GM21576 (cell line): ENCODE measurements around the gene SSX2IP.
"Not testable (repeated sequence)": the region's sequence is repeated elsewhere in the genome, so short reads cannot be mapped to it uniquely, and the experiment has no call there.

Source experiments
- ATAC-seq: cut with Tn5 transposase; IDR thresholded peaks from one replicate; pipeline ENCODE4 v1.9.1; 2021; ENCODE audit warnings: mild to moderate bottlenecking, moderate library complexity; ENCODE audit not compliant: unreplicated experiment

SSX2IP gene

DNA sequence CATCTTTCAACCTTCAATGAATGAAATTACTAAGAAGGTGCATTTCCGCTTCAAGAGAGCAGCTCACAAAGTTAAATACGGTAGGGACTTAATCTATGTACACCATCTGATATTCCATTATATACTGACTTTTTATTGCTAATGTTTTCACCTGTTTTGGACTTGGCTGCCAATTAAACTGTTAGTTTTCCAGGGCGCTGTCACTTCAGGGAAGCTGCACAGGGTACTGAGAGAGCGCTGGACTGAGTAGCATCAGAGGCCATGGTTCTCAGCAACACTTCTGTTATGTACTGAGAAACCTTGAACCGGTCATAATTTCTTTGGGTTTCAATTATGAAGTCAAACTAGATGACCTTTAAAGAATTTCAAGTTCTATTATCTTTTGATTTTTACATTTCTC, 8.2 kb downstream of the SSX2IP start:
- ATAC-seq, result no peak

GRCh38 chr1:84677415-84678099, 12.7 kb downstream of the SSX2IP start:
- no peak for ATAC-seq

GRCh38 chr1:84675631-84676030, 14.6 kb downstream of the SSX2IP start:
- no peak for ATAC-seq

DNA sequence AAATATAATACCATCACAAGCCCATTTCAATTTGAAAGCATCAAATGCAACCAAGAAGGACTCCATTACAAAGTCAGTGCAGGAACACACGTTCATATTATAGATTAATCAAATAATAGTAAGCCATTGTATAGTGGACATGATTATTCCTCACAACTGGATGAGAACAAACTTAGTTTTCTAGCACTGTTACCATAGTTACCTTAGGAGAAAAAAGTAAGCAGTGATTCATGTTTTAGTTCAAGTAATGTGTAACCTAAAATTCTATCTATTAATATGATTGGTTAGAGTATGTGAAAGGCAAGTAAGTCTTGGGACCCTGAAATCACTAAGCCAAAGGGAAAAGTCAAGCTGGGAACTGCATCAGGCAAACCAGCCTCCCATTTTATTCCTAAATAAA, 15.2 kb downstream of the SSX2IP start:
- no peak for ATAC-seq

DNA sequence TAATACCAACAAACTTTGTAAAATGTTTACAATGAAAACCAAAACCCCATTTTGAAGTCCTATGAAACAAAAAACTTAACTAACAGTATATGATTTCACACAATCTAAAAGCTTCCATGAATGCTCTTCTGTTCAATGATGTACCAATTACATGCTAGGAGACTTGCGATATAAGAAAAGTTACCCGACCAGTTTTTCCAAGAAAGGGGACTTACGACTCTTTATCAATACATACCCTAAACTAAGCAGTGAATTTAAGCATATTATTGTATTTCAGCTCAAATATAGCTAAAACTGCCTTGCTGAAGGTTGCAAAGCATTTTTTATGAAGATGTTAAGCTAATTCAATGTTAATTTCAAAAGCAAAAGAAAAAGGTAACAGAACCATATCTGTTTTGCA, 15.6 kb downstream of the SSX2IP start:
- ATAC-seq, result no peak

DNA sequence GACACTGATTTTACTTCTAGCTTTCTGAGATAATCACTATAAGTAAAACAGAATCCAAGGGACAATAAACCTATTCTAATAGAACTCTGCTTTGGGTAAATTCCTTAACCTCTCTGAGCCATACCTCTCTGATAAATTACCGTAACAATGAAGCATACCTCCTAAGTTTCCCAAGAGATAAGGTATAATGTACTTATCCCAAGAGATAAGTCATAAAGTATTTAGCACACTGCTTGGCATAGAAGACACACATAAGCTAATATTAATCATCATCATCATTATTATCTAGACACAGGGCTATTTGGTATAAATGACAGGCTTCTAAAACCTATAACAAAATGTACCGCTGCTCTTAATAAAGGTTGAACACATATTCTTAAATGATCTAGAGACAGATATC, 16.2 kb downstream of the SSX2IP start:
- no peak for ATAC-seq

DNA sequence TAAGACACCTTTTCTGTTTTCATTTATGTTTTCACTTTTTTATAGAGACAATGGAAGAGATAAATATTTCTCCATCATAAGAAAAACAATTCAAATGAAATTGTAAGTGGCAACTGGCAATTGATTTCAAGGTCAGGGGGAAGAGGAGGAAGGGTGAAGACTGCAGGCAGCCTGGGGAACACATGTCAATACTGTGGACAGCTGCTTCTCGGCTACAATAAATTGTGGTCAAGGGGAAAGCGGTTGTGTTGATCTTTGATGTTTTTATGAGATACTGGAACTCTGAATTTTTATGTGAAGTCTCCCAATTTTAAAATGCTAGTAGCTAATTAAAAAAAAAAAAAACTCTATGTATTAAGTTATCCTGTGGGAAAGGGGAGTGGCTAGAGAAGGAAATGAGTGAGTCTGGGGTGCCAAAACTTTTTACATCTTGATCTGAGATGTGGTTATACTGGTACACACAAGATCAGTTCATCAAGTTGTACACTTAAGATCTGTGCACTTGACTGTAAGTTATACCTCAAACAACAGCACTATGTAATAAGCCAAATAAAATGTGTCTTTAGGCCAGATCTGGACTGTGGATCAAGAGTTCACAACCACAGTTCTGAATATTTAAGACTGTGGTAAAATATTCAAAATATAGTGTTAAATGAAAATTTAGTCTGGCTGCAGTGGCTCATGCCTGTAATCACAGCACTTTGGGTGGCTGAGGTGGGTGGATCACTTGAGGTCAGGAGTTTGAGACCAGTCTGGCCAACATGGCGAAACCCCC, 18.0 kb downstream of the SSX2IP start:
- ATAC-seq, result no peak

DNA sequence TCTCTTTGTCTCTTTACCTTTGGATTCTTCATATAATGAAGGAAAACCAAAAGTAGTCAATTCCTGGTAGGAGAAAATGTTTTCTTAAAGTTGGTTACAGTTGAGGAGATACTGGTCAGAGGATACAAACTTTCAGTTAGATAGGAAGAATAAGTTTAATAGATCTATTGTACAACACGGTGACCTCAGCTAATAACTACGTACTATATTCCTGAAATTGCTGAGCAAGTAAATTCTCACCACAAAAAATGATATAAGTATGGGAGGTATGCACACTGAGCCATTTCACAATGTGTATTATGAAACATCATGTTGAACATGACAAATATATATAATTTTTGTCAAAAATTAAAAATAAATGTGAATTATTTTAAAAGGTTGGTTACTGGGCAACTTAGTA, 20.4 kb downstream of the SSX2IP start:
- ATAC-seq, result no peak

DNA sequence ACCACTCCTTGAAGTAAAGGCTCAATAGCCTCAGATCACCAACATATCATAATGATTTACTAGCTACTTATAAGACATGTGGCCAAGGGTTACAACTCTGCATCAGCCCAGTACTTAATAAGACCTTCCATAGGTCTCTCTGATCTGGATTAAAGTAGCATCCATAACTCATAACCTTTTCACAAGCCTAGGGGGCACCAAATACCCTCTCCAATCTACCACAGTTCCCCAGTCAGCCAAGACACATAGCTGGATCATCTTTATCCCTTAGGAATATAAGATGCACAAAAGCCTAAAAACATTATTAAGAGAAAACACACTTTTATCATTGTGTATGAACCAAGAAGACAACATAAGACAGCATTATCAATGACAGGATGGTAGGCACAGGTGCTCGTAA, 22.1 kb downstream of the SSX2IP start:
- no peak for ATAC-seq

DNA sequence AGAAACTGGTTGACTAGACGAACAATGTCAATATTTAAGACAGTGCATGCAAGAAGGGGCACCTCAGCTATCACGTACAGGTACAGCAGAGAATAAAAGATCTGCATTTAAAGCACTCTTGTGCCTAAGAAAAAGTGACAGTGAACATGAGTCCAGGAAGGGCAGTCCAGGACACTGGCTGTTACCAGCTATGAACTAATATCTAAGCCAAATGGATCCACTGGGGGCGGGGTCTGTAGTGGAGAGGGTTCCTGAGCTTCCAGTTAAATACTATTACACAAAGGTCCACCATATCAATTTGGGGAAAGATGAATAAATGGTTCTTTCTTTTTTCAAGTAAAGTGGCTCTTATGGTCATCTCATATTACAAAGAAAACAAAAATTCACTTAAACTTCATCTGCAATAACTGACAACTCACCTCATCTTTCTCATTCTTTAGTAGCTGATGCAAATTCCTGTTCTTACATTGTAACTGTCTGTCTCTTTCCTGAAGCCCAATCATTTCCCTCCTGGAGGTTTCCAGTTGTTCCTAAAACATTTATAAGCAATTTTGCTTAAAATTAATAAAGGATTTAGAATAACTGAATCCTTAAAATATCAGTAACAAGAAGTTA, 24.5 kb downstream of the SSX2IP start:
- no peak for ATAC-seq

- ATAC-seq, result no peak
These were observed 37.1 kb downstream of the SSX2IP start for GRCh38 chr1:84653130-84653677.

DNA sequence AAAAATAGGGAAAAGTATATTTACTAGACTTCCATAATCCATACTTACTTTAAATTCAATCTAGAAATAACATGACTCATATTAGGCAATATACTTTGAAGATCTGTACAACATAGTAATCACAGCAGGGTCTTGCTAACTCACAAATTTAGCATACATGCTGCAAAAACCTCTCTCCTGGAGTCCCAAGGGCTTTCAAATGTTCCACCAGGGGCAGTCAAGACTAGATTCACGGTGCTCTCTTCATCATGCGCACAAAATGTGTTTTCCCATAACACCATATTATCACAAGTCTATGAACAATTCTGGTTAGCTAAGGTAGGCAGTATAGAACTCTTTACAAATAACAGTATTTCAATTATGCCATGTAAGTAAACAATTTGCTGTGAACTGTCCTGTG, 45.8 kb downstream of the SSX2IP start:
- ATAC-seq, result no peak

- ATAC-seq, result no peak
These were observed 47.1 kb downstream of the SSX2IP start for GRCh38 chr1:84643183-84643582.

DNA sequence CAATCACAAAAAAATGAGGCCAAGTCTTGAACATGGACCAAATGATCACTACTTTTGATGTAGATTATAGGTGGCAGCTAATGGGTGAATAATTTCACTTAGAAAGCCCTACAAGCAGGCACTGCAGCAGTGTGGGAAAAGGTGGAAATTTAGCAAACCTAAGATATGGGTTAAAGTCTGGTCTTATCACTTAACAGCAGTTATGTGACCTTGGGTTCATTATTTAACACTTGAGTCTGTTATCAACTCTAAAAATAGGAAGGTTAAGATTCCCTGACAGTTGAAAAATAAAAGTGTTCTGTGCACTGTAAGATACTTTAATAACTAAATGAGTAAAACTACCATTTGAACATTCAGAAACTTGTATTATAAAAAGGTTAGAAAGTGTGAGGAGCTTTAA, 47.5 kb downstream of the SSX2IP start:
- no peak for ATAC-seq

- not testable (repeated sequence) for ATAC-seq
These were observed 50.5 kb downstream of the SSX2IP start for GRCh38 chr1:84639731-84640130.

DNA sequence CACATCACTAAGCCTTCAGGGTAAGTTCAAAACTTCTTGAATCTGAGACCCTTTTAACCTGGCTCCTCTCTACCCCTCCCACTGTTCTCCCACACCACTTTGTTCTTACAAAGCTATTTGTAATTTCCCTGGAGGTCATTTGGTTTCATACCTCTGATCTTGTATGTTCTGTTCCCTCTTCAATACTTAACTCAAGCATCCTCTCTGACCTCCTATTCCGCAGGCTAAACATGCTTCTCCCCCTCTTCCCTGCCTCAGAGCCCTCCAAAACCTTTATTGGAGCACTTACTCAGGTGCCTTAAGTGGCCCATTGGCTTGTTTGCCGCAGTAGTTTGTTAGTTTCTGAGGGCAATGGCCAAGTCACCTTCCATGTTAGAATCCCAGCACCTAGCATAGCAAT, 54.8 kb downstream of the SSX2IP start:
- ATAC-seq, result no peak

DNA sequence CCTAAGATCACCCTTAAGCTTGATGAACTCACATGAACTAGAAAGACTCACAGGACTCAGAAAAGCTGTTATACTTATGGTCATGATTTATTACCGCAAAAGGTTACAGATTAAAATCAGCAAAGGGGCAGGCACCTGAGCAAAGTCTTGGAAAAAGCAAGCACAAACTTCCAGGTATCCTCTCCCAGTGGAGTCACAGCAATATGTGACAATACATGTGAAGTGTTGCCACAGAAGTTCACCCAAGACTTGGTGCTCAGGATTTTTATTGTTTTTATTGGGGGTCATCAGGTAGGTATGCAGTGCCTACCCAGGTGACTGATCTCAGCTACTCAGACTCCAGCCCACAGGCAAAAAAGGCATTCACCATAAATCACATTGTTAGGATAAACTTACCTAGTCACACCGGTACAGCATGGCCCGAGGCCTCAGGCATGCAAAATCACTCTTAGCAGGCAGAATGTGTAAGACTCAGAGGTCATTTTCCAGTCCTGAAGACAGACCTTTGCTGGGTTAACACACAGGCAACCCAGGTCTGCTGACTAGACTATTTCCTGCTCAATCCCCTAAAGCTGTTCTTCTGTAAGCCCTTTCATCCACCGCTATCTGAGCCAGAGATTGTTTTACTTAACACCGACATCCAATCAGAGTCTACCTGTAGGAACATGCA, 55.6 kb downstream of the SSX2IP start:
- no peak for ATAC-seq

DNA sequence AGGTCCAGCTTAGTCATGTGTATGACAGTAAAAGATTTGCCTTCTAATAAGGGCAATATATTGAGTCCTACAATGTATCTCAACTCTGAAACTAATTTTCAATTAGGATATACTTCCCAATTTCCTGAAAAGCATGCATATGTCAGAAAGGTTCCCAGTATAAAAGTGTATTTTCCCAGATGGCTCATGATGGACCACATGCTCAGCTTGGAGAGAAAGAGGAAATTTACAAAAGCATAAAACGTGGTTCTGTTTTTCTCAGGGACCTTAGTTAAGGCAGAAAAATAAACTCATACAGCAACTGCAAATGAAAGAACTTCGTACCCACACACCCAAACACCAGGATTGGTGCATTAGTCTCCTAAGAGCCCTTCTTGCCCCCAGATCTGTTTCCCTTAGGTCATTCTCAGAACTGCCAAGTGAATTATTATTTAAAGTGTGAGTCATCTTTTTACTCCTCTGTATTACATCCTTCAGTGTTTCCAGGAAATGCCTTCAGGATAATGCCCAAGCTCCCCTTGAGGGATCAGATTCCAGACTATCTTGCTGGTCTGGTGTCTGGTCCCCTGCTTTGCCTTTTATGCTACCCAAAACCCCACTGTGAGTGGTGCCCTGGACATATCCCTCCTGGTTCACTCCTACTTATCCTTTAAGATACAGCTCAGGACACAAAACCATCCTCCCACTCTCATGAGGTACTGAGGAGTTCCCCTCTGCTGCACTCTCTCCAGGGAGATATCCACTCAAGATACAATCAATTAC, 57.4 kb downstream of the SSX2IP start:
- no peak for ATAC-seq

GRCh38 chr1:84632137-84632536, 58.1 kb downstream of the SSX2IP start:
- ATAC-seq, result no peak

DNA sequence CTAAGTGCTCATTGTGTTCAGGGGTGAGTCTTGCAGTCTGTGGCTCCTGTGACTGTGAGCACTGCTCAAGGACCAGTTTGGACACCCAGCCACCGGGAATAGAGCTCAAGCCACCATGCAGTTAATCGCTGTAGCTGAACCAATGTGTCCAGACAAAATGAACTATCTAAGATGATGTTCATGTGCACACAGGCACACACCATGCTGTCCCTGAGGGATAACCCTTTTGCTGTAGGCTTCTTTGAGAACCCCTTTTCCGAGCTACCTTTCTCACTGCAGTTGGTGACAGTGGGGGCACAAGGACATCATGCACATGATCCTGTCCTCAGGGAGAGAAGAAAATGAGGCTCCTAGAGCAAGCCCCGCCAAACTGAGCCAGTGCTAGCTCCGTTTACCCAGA, 65.4 kb downstream of the SSX2IP start:
- ATAC-seq, result no peak

DNA sequence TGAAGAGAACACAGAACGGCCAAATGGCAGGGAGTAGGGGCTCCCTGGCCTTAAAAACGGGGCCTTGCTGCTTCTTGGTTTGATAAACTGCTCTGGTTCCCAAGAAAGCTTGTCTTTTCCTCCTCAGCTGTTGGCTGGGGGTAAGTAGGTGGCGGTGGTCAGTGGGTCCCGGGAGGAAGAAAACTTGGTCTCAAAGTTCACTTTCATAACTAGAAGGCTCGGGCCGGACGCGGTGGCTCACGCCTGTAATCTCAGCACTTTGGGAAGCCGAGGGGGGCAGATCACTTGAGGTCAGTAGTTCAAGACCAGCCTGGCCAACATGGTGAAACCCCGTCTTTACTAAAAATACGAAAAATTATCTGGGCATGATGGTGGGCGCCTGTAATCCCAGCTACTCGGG, 68.7 kb downstream of the SSX2IP start:
- no peak for ATAC-seq
